EH (cell line): Measurements from ENCODE around the gene CHPF.

ENCODE experiments used
- DNase-seq: peaks from one replicate; pipeline ENCODE4 v3.0.0-alpha.2; 2015; ENCODE audit warnings: low read depth

Gene CHPF

GRCh38 chr2:219513787-219514186 lies 29.8 kb downstream of the CHPF start:
- DNase-seq = no peak

GRCh38 chr2:219512524-219513216 lies 30.9 kb downstream of the CHPF start:
- DNase-seq = no peak

- DNase-seq = no peak
Measured at GRCh38 chr2:219511547-219512325, 31.9 kb downstream of the CHPF start.

GRCh38 chr2:219510512-219511135 lies 33.0 kb downstream of the CHPF start:
- DNase-seq = no peak

GRCh38 chr2:219509780-219510511 lies 33.7 kb downstream of the CHPF start:
- peak; percentile 54 for DNase-seq

- no peak for DNase-seq
Measured at GRCh38 chr2:219508971-219509779, 34.4 kb downstream of the CHPF start.

- no peak for DNase-seq
Measured at GRCh38 chr2:219508444-219508734, 35.2 kb downstream of the CHPF start.

GRCh38 chr2:219507581-219508443 lies 35.8 kb downstream of the CHPF start:
- no peak for DNase-seq

GRCh38 chr2:219506802-219507526 lies 36.6 kb downstream of the CHPF start:
- DNase-seq = no peak

- no peak for DNase-seq
Measured at GRCh38 chr2:219506153-219506801, 37.3 kb downstream of the CHPF start.

- DNase-seq = no peak
Measured at GRCh38 chr2:219505585-219505984, 38.0 kb downstream of the CHPF start.

- DNase-seq = no peak
Measured at GRCh38 chr2:219502618-219503017, 41.0 kb downstream of the CHPF start.

GRCh38 chr2:219501849-219502248 lies 41.8 kb downstream of the CHPF start:
- DNase-seq = no peak

- peak; percentile 79 for DNase-seq
Measured at GRCh38 chr2:219500135-219500534, 43.5 kb downstream of the CHPF start.

GRCh38 chr2:219499555-219499954 lies 44.1 kb downstream of the CHPF start:
- DNase-seq = no peak

GRCh38 chr2:219499058-219499307 lies 44.6 kb downstream of the CHPF start:
- no peak for DNase-seq

GRCh38 chr2:219498280-219499057 lies 45.1 kb downstream of the CHPF start, which contains the start of gene GMPPA:
Gene GMPPA (plus strand): TSS chr2:219498891. CDS start chr2:219499976, 1,085 bp downstream.
- DNase-seq = peak; percentile 100

- DNase-seq = peak; percentile 92
Measured at GRCh38 chr2:219497495-219498279, 45.9 kb downstream of the CHPF start.
